Stimulated activated CD4-positive, alpha-beta T cell treated with anti-CD3 and anti-CD28 coated beads, Interleukin-2, amount 100 ng/mL, for 4 hours (primary cell): ENCODE data around the gene SNHG17.
"Not testable (repeated sequence)": the region's sequence is repeated elsewhere in the genome, so short reads cannot be mapped to it uniquely, and the experiment has no call there.

Experiments used
- DNase-seq: peaks from one replicate; pipeline ENCODE4 v3.0.0-alpha.2; 2020; ENCODE audit warnings: low read depth

Gene SNHG17

GRCh38 chr20:38418509-38419204 lies 16.5 kb downstream of the SNHG17 start:
- DNase-seq, result no peak

GRCh38 chr20:38414769-38415450 lies 20.2 kb downstream of the SNHG17 start:
- no peak for DNase-seq

GRCh38 chr20:38412877-38413577 lies 22.1 kb downstream of the SNHG17 start:
- no peak for DNase-seq

GRCh38 chr20:38407822-38408221 lies 27.3 kb downstream of the SNHG17 start:
- not testable (repeated sequence) for DNase-seq

GRCh38 chr20:38407321-38407720 lies 27.8 kb downstream of the SNHG17 start:
- DNase-seq, result no peak

GRCh38 chr20:38406476-38406875 lies 28.7 kb downstream of the SNHG17 start:
- DNase-seq, result no peak

GRCh38 chr20:38405132-38405531 lies 30.0 kb downstream of the SNHG17 start:
- DNase-seq, result no peak

GRCh38 chr20:38404016-38404415 lies 31.1 kb downstream of the SNHG17 start:
- no peak for DNase-seq

GRCh38 chr20:38402816-38403215 lies 32.3 kb downstream of the SNHG17 start:
- no peak for DNase-seq

- no peak for DNase-seq
Measured at GRCh38 chr20:38402089-38402488, 33.0 kb downstream of the SNHG17 start.

- not testable (repeated sequence) for DNase-seq
Measured at GRCh38 chr20:38395751-38396395, 39.3 kb downstream of the SNHG17 start.

GRCh38 chr20:38395165-38395564 lies 40.0 kb downstream of the SNHG17 start:
- no peak for DNase-seq

- DNase-seq, result no peak
Measured at GRCh38 chr20:38393259-38393658, 41.9 kb downstream of the SNHG17 start.

GRCh38 chr20:38392356-38392755 lies 42.8 kb downstream of the SNHG17 start:
- DNase-seq, result no peak

- DNase-seq, result no peak
Measured at GRCh38 chr20:38387953-38388352, 47.2 kb downstream of the SNHG17 start.

GRCh38 chr20:38386851-38387250 lies 48.3 kb downstream of the SNHG17 start:
- no peak for DNase-seq

GRCh38 chr20:38386004-38386403 lies 49.1 kb downstream of the SNHG17 start:
- DNase-seq, result no peak

- DNase-seq, result no peak
Measured at GRCh38 chr20:38383147-38383546, 52.0 kb downstream of the SNHG17 start.

GRCh38 chr20:38377838-38378237 lies 57.3 kb downstream of the SNHG17 start:
- DNase-seq, result not testable (repeated sequence)

GRCh38 chr20:38377039-38377685 lies 58.0 kb downstream of the SNHG17 start:
- DNase-seq, result no peak

- no peak for DNase-seq
Measured at GRCh38 chr20:38373898-38374297, 61.2 kb downstream of the SNHG17 start.

- no peak for DNase-seq
Measured at GRCh38 chr20:38373231-38373867, 61.8 kb downstream of the SNHG17 start.
